ENCODE measurements around the gene MAP1S. TPM values are rescaled to one million over a fixed set of nuclear protein-coding genes. Genes with fewer than 3 reads are reported as not detected.

MAP1S gene
- total RNA-seq, 5 donors from 2014 or later (not counting 1 experiment from before 2014, with no cell fraction given) = 32.8 to 78.5 (median 66.0) TPM

GRCh38 chr19:17678836-17679235 is 40.4 kb upstream of the MAP1S start:
- DNase-seq = no peak
- Histone ChIP-seq H3K27ac (ENCODE audit: low read length) (no peak overlapping the region), H3K9me3 (no peaks in the 10 kb centered on the region), H3K4me1 (ENCODE audit: control insufficient read depth in 1 of 2, extremely low read depth in 1 of 2, insufficient read depth in 2 of 2, low read length in 2 of 2) (peaks cover 0 to 11% of the 10 kb centered on the region in 2 experiments), H3K36me3 (ENCODE audit: control insufficient read depth in 2 of 2, extremely low read depth in 1 of 2, insufficient read depth in 1 of 2, low read length in 1 of 2) (no peaks in the 10 kb centered on the region), H3K27me3 (replicated peaks in 1 of 2; ENCODE audit: control insufficient read depth in 2 of 2, extremely low read depth in 1 of 2, insufficient read depth in 2 of 2, low read length in 1 of 2) (peaks cover 0 to 70% of the 10 kb centered on the region in 2 experiments), H3K4me3 (ENCODE audit: control insufficient read depth in 1 of 2, extremely low read depth in 1 of 2, low read length in 1 of 2) (no peak overlapping the region)
- 100% methylated on average over 1 of the region's 4 CpGs for WGBS (ENCODE audit: insufficient coverage)
- Mint-ChIP-seq H3K4me3 (no peak overlapping the region), H3K9me3 (no peaks in the 10 kb centered on the region), H3K36me3 (no peaks in the 10 kb centered on the region), H3K27me3 (peaks cover 55 to 68% of the 10 kb centered on the region in 2 donors), H3K27ac (no peak overlapping the region), H3K4me1 (peaks cover 0 to 8% (median 3%) of the 10 kb centered on the region in 3 donors)
- CTCF ChIA-PET = interaction anchor here in 1 of 2 donors (0.6 to 0.7 kb wide), 2 partner anchors 12 to 1089 kb away, joined by 4 read pairs; no protein-coding TSS in a partner anchor
- no peak for ATAC-seq (replicated peaks in 1 of 4)
- POLR2A ChIA-PET = no interaction called here

GRCh38 chr19:17679526-17680229 is 39.6 kb upstream of the MAP1S start:
- Histone ChIP-seq H3K4me1 (ENCODE audit: control insufficient read depth in 1 of 2, extremely low read depth in 1 of 2, insufficient read depth in 2 of 2, low read length in 2 of 2) (peaks cover 0 to 11% of the 10 kb centered on the region in 2 experiments), H3K4me3 (ENCODE audit: control insufficient read depth in 1 of 2, extremely low read depth in 1 of 2, low read length in 1 of 2) (no peak overlapping the region), H3K27ac (ENCODE audit: low read length) (no peak overlapping the region), H3K36me3 (ENCODE audit: control insufficient read depth in 2 of 2, extremely low read depth in 1 of 2, insufficient read depth in 1 of 2, low read length in 1 of 2) (no peaks in the 10 kb centered on the region), H3K27me3 (replicated peaks in 1 of 2; ENCODE audit: control insufficient read depth in 2 of 2, extremely low read depth in 1 of 2, insufficient read depth in 2 of 2, low read length in 1 of 2) (peaks cover 0 to 71% of the 10 kb centered on the region in 2 experiments), H3K9me3 (peaks cover 1% of the 10 kb centered on the region)
- WGBS (ENCODE audit: insufficient coverage) = 10% methylated on average over 8 of the region's 14 CpGs
- H3K4me1 Mint-ChIP-seq = peaks cover 0 to 8% (median 3%) of the 10 kb centered on the region in 3 donors
- H3K27me3 Mint-ChIP-seq = peaks cover 56 to 70% of the 10 kb centered on the region in 2 donors
- no peaks in the 10 kb centered on the region for H3K9me3 Mint-ChIP-seq
- POLR2A ChIA-PET = no interaction called here
- H3K27ac Mint-ChIP-seq = no peak overlapping the region
- ATAC-seq (replicated peaks in 1 of 4) (no peak), DNase-seq (no peak)
- no peaks in the 10 kb centered on the region for H3K36me3 Mint-ChIP-seq
- CTCF ChIA-PET = no interaction called here
- H3K4me3 Mint-ChIP-seq = no peak overlapping the region

DNA sequence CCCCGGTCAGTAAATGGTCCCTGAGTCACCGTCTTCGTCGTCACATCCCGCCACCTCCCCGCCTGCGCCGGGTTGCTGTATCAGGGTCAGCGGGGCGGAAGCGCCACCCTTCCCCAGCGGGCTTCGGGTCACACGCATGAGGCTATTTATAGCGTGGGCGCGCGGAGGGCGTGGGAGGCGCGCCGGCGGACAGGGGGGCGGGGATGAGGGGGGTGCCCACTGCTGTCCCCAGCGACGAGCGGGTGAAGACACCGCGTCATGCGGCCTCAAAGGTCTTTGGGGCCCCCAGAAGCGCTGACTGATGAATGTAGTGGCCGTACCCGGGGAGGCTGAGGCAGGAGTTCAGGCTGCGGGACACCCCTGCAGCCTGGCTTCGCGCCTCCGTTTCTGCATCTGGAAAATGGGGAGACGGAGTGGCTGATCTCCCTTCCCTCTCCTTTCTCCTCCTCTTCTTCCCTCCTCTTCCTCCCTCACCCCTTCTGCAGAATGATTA is 39.0 kb upstream of the MAP1S start:
- ChIA-PET CTCF (no interaction called here), POLR2A (no interaction called here)
- no peak overlapping the region for H3K4me3 Mint-ChIP-seq

DNA sequence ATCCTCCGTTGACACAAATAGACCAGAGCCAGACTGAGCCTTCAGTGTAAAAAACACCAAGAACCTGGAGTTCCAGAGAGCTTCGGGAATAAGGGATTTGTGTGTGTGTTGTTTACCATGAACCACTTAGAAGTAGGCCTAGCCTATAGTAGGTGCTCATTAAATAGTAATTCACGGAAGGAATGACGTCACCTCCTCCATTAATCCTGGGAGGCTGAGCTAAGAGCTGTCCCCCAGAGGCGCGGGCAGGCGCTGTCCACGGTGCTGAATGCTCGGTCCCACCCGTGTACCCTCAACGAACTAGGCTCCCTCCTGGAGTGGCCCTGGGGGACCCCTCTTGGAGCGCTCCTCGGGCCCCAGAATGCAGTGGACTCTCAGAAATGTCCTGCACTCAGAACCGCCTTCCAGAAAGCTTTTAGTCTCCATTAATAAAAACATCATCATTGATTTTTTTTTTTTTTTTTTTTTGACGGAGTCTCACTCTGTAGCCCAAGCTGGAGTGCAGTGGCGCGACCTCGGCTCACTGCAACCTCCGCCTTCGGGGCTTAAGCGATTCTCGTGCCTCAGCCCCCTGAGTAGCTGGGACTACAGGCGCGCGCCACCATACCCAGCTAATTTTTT is 37.7 kb upstream of the MAP1S start:
- Mint-ChIP-seq H3K27ac (no peak overlapping the region), H3K27me3 (peaks cover 65 to 81% of the 10 kb centered on the region in 2 donors), H3K36me3 (no peaks in the 10 kb centered on the region), H3K4me1 (peaks cover 0 to 15% (median 5%) of the 10 kb centered on the region in 3 donors), H3K4me3 (no peak overlapping the region), H3K9me3 (no peaks in the 10 kb centered on the region)
- H3K4me1 ChIP-seq (ENCODE audit: control insufficient read depth in 1 of 2, extremely low read depth in 1 of 2, insufficient read depth in 2 of 2, low read length in 2 of 2) = peaks cover 0 to 21% of the 10 kb centered on the region in 2 experiments
- H3K9me3 ChIP-seq = peaks cover 2% of the 10 kb centered on the region
- H3K27ac ChIP-seq (ENCODE audit: low read length) = no peak overlapping the region
- no peak overlapping the region for H3K4me3 ChIP-seq (ENCODE audit: control insufficient read depth in 1 of 2, extremely low read depth in 1 of 2, low read length in 1 of 2)
- peaks cover 7 to 80% of the 10 kb centered on the region in 2 experiments for H3K27me3 ChIP-seq (replicated peaks in 1 of 2; ENCODE audit: control insufficient read depth in 2 of 2, extremely low read depth in 1 of 2, insufficient read depth in 2 of 2, low read length in 1 of 2)
- 50% methylated on average over 16 of the region's 25 CpGs for WGBS (ENCODE audit: insufficient coverage)
- CTCF ChIA-PET = interaction anchor here in 1 of 2 donors (0.6 to 0.7 kb wide), 2 partner anchors 10 to 19 kb away, joined by 3 read pairs; no protein-coding TSS in a partner anchor
- ATAC-seq (replicated peaks in 1 of 4) (no peak), DNase-seq (peak in 20 of 35 experiments; percentile 5 to 57 (median 23))
- no peaks in the 10 kb centered on the region for H3K36me3 ChIP-seq (ENCODE audit: control insufficient read depth in 2 of 2, extremely low read depth in 1 of 2, insufficient read depth in 1 of 2, low read length in 1 of 2)
- POLR2A ChIA-PET = no interaction called here

More for the DNA sequence above, 39.0 kb upstream of the MAP1S start:
- no peak overlapping the region for H3K27ac Mint-ChIP-seq
- Histone ChIP-seq H3K27ac (ENCODE audit: low read length) (no peak overlapping the region), H3K27me3 (replicated peaks in 1 of 2; ENCODE audit: control insufficient read depth in 2 of 2, extremely low read depth in 1 of 2, insufficient read depth in 2 of 2, low read length in 1 of 2) (peaks cover 4 to 70% of the 10 kb centered on the region in 2 experiments), H3K36me3 (ENCODE audit: control insufficient read depth in 2 of 2, extremely low read depth in 1 of 2, insufficient read depth in 1 of 2, low read length in 1 of 2) (no peaks in the 10 kb centered on the region), H3K9me3 (peaks cover 2% of the 10 kb centered on the region), H3K4me3 (ENCODE audit: control insufficient read depth in 1 of 2, extremely low read depth in 1 of 2, low read length in 1 of 2) (no peak overlapping the region), H3K4me1 (ENCODE audit: control insufficient read depth in 1 of 2, extremely low read depth in 1 of 2, insufficient read depth in 2 of 2, low read length in 2 of 2) (peaks cover 0 to 11% of the 10 kb centered on the region in 2 experiments)
- ATAC-seq (replicated peaks in 1 of 4) = peak; percentile 61 to 76 (median 70)
- H3K9me3 Mint-ChIP-seq = no peaks in the 10 kb centered on the region
- under 1% methylated on average over 25 of the region's 38 CpGs for WGBS (ENCODE audit: insufficient coverage)
- peaks cover 0 to 8% (median 3%) of the 10 kb centered on the region in 3 donors for H3K4me1 Mint-ChIP-seq
- H3K27me3 Mint-ChIP-seq = peaks cover 62 to 76% of the 10 kb centered on the region in 2 donors
- no peaks in the 10 kb centered on the region for H3K36me3 Mint-ChIP-seq
- peak in 31 of 35 experiments; percentile 5 to 59 (median 25) for DNase-seq

DNA sequence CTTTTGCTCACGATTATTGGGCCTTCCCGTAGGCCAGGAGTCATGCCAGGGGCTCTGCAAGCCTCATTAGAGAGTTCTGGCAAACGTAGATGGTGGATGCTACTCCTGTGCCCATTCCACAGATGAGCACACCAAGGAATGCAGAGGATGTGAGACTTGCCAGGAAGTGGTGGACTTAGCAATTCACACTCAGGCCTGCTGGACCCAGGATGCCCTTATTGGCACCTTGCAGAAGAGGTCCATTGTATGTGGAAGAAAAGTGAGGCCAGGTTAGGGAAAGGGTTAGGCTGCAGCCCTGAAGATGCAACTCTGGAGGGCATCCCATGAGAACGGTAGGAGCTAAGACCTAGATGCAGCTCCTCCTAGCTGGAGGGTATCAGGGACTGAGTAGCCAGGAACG is 37.0 kb upstream of the MAP1S start:
- H3K4me3 Mint-ChIP-seq = no peak overlapping the region
- CTCF ChIA-PET = no interaction called here

GRCh38 chr19:17683078-17683477 is 36.2 kb upstream of the MAP1S start:
- Histone ChIP-seq H3K36me3 (ENCODE audit: control insufficient read depth in 2 of 2, extremely low read depth in 1 of 2, insufficient read depth in 1 of 2, low read length in 1 of 2) (no peaks in the 10 kb centered on the region), H3K27me3 (replicated peaks in 1 of 2; ENCODE audit: control insufficient read depth in 2 of 2, extremely low read depth in 1 of 2, insufficient read depth in 2 of 2, low read length in 1 of 2) (peaks cover 10 to 93% of the 10 kb centered on the region in 2 experiments), H3K4me1 (ENCODE audit: control insufficient read depth in 1 of 2, extremely low read depth in 1 of 2, insufficient read depth in 2 of 2, low read length in 2 of 2) (peaks cover 0 to 35% of the 10 kb centered on the region in 2 experiments), H3K27ac (ENCODE audit: low read length) (no peak overlapping the region), H3K4me3 (ENCODE audit: control insufficient read depth in 1 of 2, extremely low read depth in 1 of 2, low read length in 1 of 2) (no peak overlapping the region), H3K9me3 (peaks cover 2% of the 10 kb centered on the region)
- 60% methylated on average over 1 of the region's 4 CpGs for WGBS (ENCODE audit: insufficient coverage)
- ATAC-seq (replicated peaks in 1 of 4) (no peak), DNase-seq (no peak)
- CTCF ChIA-PET = interaction anchor here in 1 of 2 donors (0.6 kb wide), 1 partner anchor 216 kb away, joined by 4 read pairs; no protein-coding TSS in a partner anchor
- peaks cover 6 to 25% (median 13%) of the 10 kb centered on the region in 3 donors for H3K4me1 Mint-ChIP-seq
- H3K36me3 Mint-ChIP-seq = no peaks in the 10 kb centered on the region
- peaks cover 69 to 86% of the 10 kb centered on the region in 2 donors for H3K27me3 Mint-ChIP-seq
- POLR2A ChIA-PET = interaction anchor here in 1 of 2 donors (0.5 kb wide), 1 partner anchor 116 kb away, joined by 15 read pairs; no protein-coding TSS in a partner anchor
- H3K27ac Mint-ChIP-seq = no peak overlapping the region
- no peak overlapping the region for H3K4me3 Mint-ChIP-seq
- H3K9me3 Mint-ChIP-seq = no peaks in the 10 kb centered on the region

More for the DNA sequence above, 37.0 kb upstream of the MAP1S start:
- H3K27ac Mint-ChIP-seq = no peak overlapping the region
- WGBS (ENCODE audit: insufficient coverage) = 75% methylated on average over 5 of the region's 5 CpGs
- Histone ChIP-seq H3K27me3 (replicated peaks in 1 of 2; ENCODE audit: control insufficient read depth in 2 of 2, extremely low read depth in 1 of 2, insufficient read depth in 2 of 2, low read length in 1 of 2) (peaks cover 7 to 87% of the 10 kb centered on the region in 2 experiments), H3K9me3 (peaks cover 2% of the 10 kb centered on the region), H3K4me3 (ENCODE audit: control insufficient read depth in 1 of 2, extremely low read depth in 1 of 2, low read length in 1 of 2) (no peak overlapping the region), H3K4me1 (ENCODE audit: control insufficient read depth in 1 of 2, extremely low read depth in 1 of 2, insufficient read depth in 2 of 2, low read length in 2 of 2) (peaks cover 0 to 27% of the 10 kb centered on the region in 2 experiments), H3K27ac (ENCODE audit: low read length) (no peak overlapping the region), H3K36me3 (ENCODE audit: control insufficient read depth in 2 of 2, extremely low read depth in 1 of 2, insufficient read depth in 1 of 2, low read length in 1 of 2) (no peaks in the 10 kb centered on the region)
- H3K4me1 Mint-ChIP-seq = peaks cover under 1 to 19% (median 8%) of the 10 kb centered on the region in 3 donors
- no peaks in the 10 kb centered on the region for H3K9me3 Mint-ChIP-seq
- no peaks in the 10 kb centered on the region for H3K36me3 Mint-ChIP-seq
- POLR2A ChIA-PET = no interaction called here
- H3K27me3 Mint-ChIP-seq = peaks cover 69 to 86% of the 10 kb centered on the region in 2 donors
- no peak for DNase-seq
- no peak for ATAC-seq (replicated peaks in 1 of 4)

Data from T-cell (primary cell).